Measurements from ENCODE around the gene GORASP1. TPM values are rescaled to one million over a fixed set of nuclear protein-coding genes. Genes with fewer than 3 reads are reported as not detected.
"Not testable (repeated sequence)": the region's sequence is repeated elsewhere in the genome, so short reads cannot be mapped to it uniquely, and the experiment has no call there.

Gene GORASP1
- total RNA-seq, 2 donors from 2014 or later = 29.2 to 40.1 TPM

- Mint-ChIP-seq H3K27ac (peak overlapping the region; percentile 61), H3K4me3 (peak overlapping the region; percentile 61), H3K27me3 (no peaks in the 10 kb centered on the region), H3K4me1 (peaks cover 22% of the 10 kb centered on the region), H3K36me3 (ENCODE audit: low read depth) (peaks cover 19% of the 10 kb centered on the region)
- no peak for DNase-seq
- no peak for ATAC-seq
- H3K9me3 ChIP-seq (ENCODE audit: control insufficient read depth, low read length, poor library complexity, severe bottlenecking) = no peaks in the 10 kb centered on the region
Measured at GRCh38 chr3:39082666-39083313, 24.6 kb downstream of the GORASP1 start.

- H3K9me3 ChIP-seq (ENCODE audit: control insufficient read depth, low read length, poor library complexity, severe bottlenecking) = no peaks in the 10 kb centered on the region
- peak; percentile 48 for ATAC-seq
- peaks cover 21% of the 10 kb centered on the region for H3K36me3 Mint-ChIP-seq (ENCODE audit: low read depth)
- DNase-seq = no peak
- no peaks in the 10 kb centered on the region for H3K27me3 Mint-ChIP-seq
- peaks cover 19% of the 10 kb centered on the region for H3K4me1 Mint-ChIP-seq
- no peak overlapping the region for H3K4me3 Mint-ChIP-seq
- H3K27ac Mint-ChIP-seq = peak overlapping the region; percentile 3
Measured at GRCh38 chr3:39080026-39080425, 27.4 kb downstream of the GORASP1 start.

GRCh38 chr3:39079530-39079929 is 27.9 kb downstream of the GORASP1 start:
- no peaks in the 10 kb centered on the region for H3K9me3 ChIP-seq (ENCODE audit: control insufficient read depth, low read length, poor library complexity, severe bottlenecking)
- peaks cover 19% of the 10 kb centered on the region for H3K4me1 Mint-ChIP-seq
- ATAC-seq (no peak), DNase-seq (no peak)
- H3K27me3 Mint-ChIP-seq = no peaks in the 10 kb centered on the region
- no peak overlapping the region for H3K27ac Mint-ChIP-seq
- peaks cover 23% of the 10 kb centered on the region for H3K36me3 Mint-ChIP-seq (ENCODE audit: low read depth)
- no peak overlapping the region for H3K4me3 Mint-ChIP-seq

GRCh38 chr3:39075910-39076309 is 31.5 kb downstream of the GORASP1 start:
- peaks cover 12% of the 10 kb centered on the region for H3K4me1 Mint-ChIP-seq
- no peak for DNase-seq
- ATAC-seq = no peak
- H3K36me3 Mint-ChIP-seq (ENCODE audit: low read depth) = peaks cover 16% of the 10 kb centered on the region
- H3K27ac Mint-ChIP-seq = peak overlapping the region; percentile 16
- H3K4me3 Mint-ChIP-seq = peak overlapping the region; percentile 12
- H3K9me3 ChIP-seq (ENCODE audit: control insufficient read depth, low read length, poor library complexity, severe bottlenecking) = no peaks in the 10 kb centered on the region
- no peaks in the 10 kb centered on the region for H3K27me3 Mint-ChIP-seq

GRCh38 chr3:39068556-39068955 is 38.9 kb downstream of the GORASP1 start:
- no peak for DNase-seq
- no peak overlapping the region for H3K27ac Mint-ChIP-seq
- H3K27me3 Mint-ChIP-seq = no peaks in the 10 kb centered on the region
- H3K4me1 Mint-ChIP-seq = peaks cover 8% of the 10 kb centered on the region
- peaks cover 8% of the 10 kb centered on the region for H3K36me3 Mint-ChIP-seq (ENCODE audit: low read depth)
- ATAC-seq = no peak
- no peak overlapping the region for H3K4me3 Mint-ChIP-seq
- no peaks in the 10 kb centered on the region for H3K9me3 ChIP-seq (ENCODE audit: control insufficient read depth, low read length, poor library complexity, severe bottlenecking)

GRCh38 chr3:39067286-39067685 is 40.1 kb downstream of the GORASP1 start:
- Mint-ChIP-seq H3K27me3 (no peaks in the 10 kb centered on the region), H3K27ac (peak overlapping the region; percentile 16), H3K4me3 (no peak overlapping the region), H3K36me3 (ENCODE audit: low read depth) (peaks cover 8% of the 10 kb centered on the region), H3K4me1 (peaks cover 11% of the 10 kb centered on the region)
- DNase-seq (no peak), ATAC-seq (no peak)
- H3K9me3 ChIP-seq (ENCODE audit: control insufficient read depth, low read length, poor library complexity, severe bottlenecking) = no peaks in the 10 kb centered on the region

GRCh38 chr3:39065197-39065596 is 42.2 kb downstream of the GORASP1 start:
- peak; percentile 92 for ATAC-seq
- Mint-ChIP-seq H3K4me3 (no peak overlapping the region), H3K27ac (peak overlapping the region; percentile 63), H3K27me3 (no peaks in the 10 kb centered on the region), H3K36me3 (ENCODE audit: low read depth) (peaks cover 3% of the 10 kb centered on the region), H3K4me1 (peaks cover 19% of the 10 kb centered on the region)
- no peaks in the 10 kb centered on the region for H3K9me3 ChIP-seq (ENCODE audit: control insufficient read depth, low read length, poor library complexity, severe bottlenecking)
- DNase-seq = no peak

- ATAC-seq (no peak), DNase-seq (no peak)
- Mint-ChIP-seq H3K36me3 (ENCODE audit: low read depth) (peaks cover 3% of the 10 kb centered on the region), H3K4me3 (no peak overlapping the region), H3K4me1 (peaks cover 19% of the 10 kb centered on the region), H3K27ac (peak overlapping the region; percentile 63), H3K27me3 (no peaks in the 10 kb centered on the region)
- no peaks in the 10 kb centered on the region for H3K9me3 ChIP-seq (ENCODE audit: control insufficient read depth, low read length, poor library complexity, severe bottlenecking)
Measured at GRCh38 chr3:39064646-39065045, 42.8 kb downstream of the GORASP1 start.

- no peaks in the 10 kb centered on the region for H3K9me3 ChIP-seq (ENCODE audit: control insufficient read depth, low read length, poor library complexity, severe bottlenecking)
- no peak overlapping the region for H3K27ac Mint-ChIP-seq
- peaks cover 29% of the 10 kb centered on the region for H3K4me1 Mint-ChIP-seq
- H3K4me3 Mint-ChIP-seq = no peak overlapping the region
- no peaks in the 10 kb centered on the region for H3K27me3 Mint-ChIP-seq
- no peak for ATAC-seq
- no peak for DNase-seq
- H3K36me3 Mint-ChIP-seq (ENCODE audit: low read depth) = peaks cover 3% of the 10 kb centered on the region
Measured at GRCh38 chr3:39063143-39063542, 44.3 kb downstream of the GORASP1 start.

GRCh38 chr3:39062180-39062579 is 45.2 kb downstream of the GORASP1 start:
- DNase-seq (no peak), ATAC-seq (no peak)
- Mint-ChIP-seq H3K4me1 (peaks cover 31% of the 10 kb centered on the region), H3K27me3 (no peaks in the 10 kb centered on the region), H3K4me3 (peak overlapping the region; percentile 53), H3K27ac (no peak overlapping the region), H3K36me3 (ENCODE audit: low read depth) (peaks cover 3% of the 10 kb centered on the region)
- no peaks in the 10 kb centered on the region for H3K9me3 ChIP-seq (ENCODE audit: control insufficient read depth, low read length, poor library complexity, severe bottlenecking)

- DNase-seq; H3K36me3 Mint-ChIP-seq (ENCODE audit: low read depth): not testable (repeated sequence)
- peaks cover 40% of the 10 kb centered on the region for H3K4me1 Mint-ChIP-seq
Measured at GRCh38 chr3:39061228-39061627, 46.2 kb downstream of the GORASP1 start.

GRCh38 chr3:39056151-39056550 is 51.3 kb downstream of the GORASP1 start:
- no peak for ATAC-seq
- H3K9me3 ChIP-seq (ENCODE audit: control insufficient read depth, low read length, poor library complexity, severe bottlenecking) = no peaks in the 10 kb centered on the region
- peak overlapping the region; percentile 72 for H3K27ac Mint-ChIP-seq
- H3K4me1 Mint-ChIP-seq = peaks cover 48% of the 10 kb centered on the region
- H3K27me3 Mint-ChIP-seq = no peaks in the 10 kb centered on the region
- DNase-seq = no peak
- no peak overlapping the region for H3K4me3 Mint-ChIP-seq
- H3K36me3 Mint-ChIP-seq (ENCODE audit: low read depth) = peaks cover 6% of the 10 kb centered on the region

More at GRCh38 chr3:39061228-39061627, 46.2 kb downstream of the GORASP1 start:
- H3K27me3 Mint-ChIP-seq; H3K9me3 ChIP-seq (ENCODE audit: control insufficient read depth, low read length, poor library complexity, severe bottlenecking); H3K27ac Mint-ChIP-seq; H3K4me3 Mint-ChIP-seq; ATAC-seq: not testable (repeated sequence)

GRCh38 chr3:39053696-39054095 is 53.7 kb downstream of the GORASP1 start:
- H3K27ac Mint-ChIP-seq = no peak overlapping the region
- ATAC-seq = no peak
- H3K4me3 Mint-ChIP-seq = peak overlapping the region; percentile 31

GRCh38 chr3:39052583-39052982 is 54.8 kb downstream of the GORASP1 start:
- H3K27me3 Mint-ChIP-seq = no peaks in the 10 kb centered on the region
- H3K27ac Mint-ChIP-seq = peak overlapping the region; percentile 99
- H3K4me1 Mint-ChIP-seq = peaks cover 48% of the 10 kb centered on the region
- peak overlapping the region; percentile 95 for H3K4me3 Mint-ChIP-seq
- H3K9me3 ChIP-seq (ENCODE audit: control insufficient read depth, low read length, poor library complexity, severe bottlenecking) = no peaks in the 10 kb centered on the region
- DNase-seq (no peak), ATAC-seq (no peak)
- H3K36me3 Mint-ChIP-seq (ENCODE audit: low read depth) = peaks cover 6% of the 10 kb centered on the region

More at GRCh38 chr3:39053696-39054095, 53.7 kb downstream of the GORASP1 start:
- Mint-ChIP-seq H3K4me1 (peaks cover 48% of the 10 kb centered on the region), H3K36me3 (ENCODE audit: low read depth) (peaks cover 6% of the 10 kb centered on the region), H3K27me3 (no peaks in the 10 kb centered on the region)
- DNase-seq = no peak
- H3K9me3 ChIP-seq (ENCODE audit: control insufficient read depth, low read length, poor library complexity, severe bottlenecking) = no peaks in the 10 kb centered on the region

Data from T-helper 17 cell (primary cell).